Left forelimb (tissue), 1 donor: ENCODE results near the gene RFT1.
"Not testable (repeated sequence)": the region's sequence is repeated elsewhere in the genome, so short reads cannot be mapped to it uniquely, and the experiment has no call there.

Experiments used
- DNase-seq: peaks from one replicate; pipeline ENCODE4 v3.0.0-alpha.2; 2018; ENCODE audit warnings: low spot score

Gene RFT1

DNA sequence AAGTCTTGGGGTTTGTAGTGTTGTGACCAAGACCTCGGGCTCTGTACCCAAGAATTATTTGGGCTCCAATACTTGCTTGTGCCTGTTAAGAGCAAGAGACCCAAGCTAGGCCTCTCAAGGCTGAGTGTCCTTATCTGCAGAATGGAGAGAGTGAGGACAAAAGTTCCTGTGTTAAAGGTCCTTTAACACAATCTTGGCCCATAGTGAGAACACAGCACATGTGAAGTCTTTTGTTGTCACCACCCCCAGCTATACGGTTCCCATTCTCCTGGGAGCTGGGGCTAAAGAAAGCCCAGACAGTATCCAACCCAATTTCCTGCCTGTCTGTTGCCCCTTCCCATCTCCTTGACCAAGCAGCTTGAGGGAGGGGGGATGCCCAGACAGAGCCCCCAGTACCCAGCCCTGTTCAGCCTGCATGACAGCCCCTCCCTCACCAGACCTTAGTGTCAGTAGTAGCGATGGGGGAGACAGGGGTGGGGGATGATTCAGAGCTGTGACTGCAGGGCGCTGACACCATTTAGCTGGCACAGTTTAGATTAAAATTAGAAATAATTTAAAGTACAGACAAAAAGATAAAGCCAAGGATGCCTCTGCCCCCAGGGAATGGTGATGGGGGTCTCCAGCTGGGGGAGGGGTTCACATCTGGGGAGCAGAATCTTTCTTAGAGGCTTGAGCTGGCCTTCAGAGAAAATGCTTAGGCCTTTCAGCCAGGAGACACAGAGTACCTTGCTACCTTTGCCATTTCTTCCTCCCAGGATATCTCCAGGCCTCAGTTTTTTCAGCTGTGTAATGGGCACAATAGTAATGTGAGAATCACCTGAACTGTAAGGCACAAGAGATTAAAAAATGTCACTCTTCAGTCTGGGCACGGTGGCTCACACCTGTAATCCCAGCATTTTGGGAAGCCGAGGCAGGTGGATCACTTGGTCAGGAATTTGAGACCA, 33.5 kb upstream of the RFT1 start:
- DNase-seq, result no peak

- no peak for DNase-seq
These were observed 32.6 kb upstream of the RFT1 start for GRCh38 chr3:53162672-53163443.

GRCh38 chr3:53161820-53162671, 31.8 kb upstream of the RFT1 start:
- no peak for DNase-seq

GRCh38 chr3:53161450-53161819, 31.2 kb upstream of the RFT1 start:
- no peak for DNase-seq

- peak; percentile 85 for DNase-seq
These were observed 30.6 kb upstream of the RFT1 start, which contains the start of gene PRKCD for GRCh38 chr3:53160660-53161449. Gene PRKCD (plus strand): TSS chr3:53161209. CDS start chr3:53178423, 17,214 bp downstream.

- no peak for DNase-seq
These were observed 29.9 kb upstream of the RFT1 start for GRCh38 chr3:53160061-53160659.

DNA sequence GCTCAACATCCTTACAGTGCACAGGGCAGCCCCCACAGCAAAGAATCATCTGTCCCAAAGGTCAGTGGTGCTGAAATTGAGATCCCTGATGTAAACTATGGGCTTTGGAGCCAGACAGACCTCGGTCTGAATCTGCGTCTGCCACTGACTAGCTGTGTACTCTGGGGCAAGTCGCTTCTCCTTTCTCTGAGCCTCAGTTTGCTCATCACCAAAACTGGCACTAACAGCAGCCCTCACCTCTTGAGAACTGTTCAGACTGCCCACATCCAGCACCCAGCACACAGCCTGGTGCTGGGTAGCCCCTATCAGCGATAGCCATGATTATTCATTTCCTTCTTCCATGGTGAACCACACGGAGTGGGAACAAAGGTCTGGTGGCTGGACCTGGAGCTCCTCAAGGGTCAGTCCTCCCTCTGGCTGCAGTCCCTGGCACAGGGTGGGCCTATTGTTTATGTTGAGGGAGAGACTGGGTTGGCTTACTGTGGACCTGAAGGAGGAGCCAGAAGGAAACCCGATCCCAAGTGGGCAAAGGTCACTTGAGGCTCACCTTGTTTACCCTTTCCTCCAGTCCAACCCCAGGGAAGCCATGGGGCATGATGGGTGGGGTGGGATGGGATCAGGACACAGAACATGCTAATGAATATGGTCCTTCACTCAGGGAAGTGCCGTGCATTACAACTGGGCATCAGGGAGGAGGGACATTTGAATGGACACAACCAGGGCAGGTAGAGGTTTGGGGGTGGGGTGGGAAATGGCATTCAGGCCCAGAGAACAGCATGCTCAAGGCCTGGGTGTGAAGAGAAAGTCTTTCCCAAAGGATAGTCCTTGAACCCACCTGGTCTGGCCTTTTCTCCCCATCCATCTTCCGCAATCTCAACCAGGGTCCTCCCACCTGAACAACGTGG, 29.2 kb upstream of the RFT1 start:
- DNase-seq, result no peak

DNA sequence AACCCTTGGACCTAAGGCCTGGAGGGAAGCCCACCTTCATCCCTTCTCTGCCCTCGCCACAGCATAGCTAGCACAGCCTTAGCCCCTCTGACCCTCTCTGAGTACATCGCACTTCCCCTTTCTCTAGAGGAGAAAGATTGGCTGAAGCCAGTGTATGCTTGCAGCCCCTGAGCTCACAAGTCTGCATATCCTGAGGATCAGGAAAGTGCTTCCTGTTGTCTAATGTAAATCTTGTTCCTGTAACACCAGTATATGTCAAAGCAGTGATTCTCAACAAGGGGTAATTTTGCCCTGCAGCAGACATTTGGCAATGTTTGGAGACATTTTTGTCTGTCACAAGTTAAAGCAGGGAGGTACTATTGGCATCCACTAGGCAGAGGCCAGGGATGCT, 28.5 kb upstream of the RFT1 start:
- no peak for DNase-seq

DNA sequence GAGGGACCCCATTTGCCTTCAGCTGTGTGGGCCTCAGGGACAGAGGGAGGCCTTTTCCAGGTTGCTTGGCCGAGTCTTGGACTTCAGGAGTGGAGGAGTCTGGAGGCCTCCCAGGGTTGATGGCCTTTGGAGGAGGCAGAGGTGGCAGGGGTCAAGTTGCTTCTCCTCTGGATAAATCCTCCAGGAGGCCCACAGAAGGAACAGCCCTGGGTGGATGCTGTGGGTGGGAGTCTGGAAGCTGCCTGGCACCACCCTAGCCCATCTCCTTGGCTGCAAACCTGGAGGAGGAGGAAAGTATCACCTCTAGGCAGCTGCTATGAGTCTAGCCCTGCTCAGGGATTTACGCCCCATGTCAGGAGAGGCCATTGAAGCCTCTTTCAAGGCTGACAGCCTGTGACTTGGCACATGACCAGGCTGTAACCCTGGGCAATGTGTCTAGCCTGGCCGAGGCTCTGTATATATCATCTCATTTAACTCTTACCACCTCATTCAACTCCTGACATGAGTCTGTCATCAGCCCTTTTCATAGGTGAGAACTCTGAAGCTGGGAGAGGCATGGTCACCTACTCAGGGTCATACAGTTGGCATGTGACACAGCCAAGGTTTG, 27.8 kb upstream of the RFT1 start:
- no peak for DNase-seq

DNA sequence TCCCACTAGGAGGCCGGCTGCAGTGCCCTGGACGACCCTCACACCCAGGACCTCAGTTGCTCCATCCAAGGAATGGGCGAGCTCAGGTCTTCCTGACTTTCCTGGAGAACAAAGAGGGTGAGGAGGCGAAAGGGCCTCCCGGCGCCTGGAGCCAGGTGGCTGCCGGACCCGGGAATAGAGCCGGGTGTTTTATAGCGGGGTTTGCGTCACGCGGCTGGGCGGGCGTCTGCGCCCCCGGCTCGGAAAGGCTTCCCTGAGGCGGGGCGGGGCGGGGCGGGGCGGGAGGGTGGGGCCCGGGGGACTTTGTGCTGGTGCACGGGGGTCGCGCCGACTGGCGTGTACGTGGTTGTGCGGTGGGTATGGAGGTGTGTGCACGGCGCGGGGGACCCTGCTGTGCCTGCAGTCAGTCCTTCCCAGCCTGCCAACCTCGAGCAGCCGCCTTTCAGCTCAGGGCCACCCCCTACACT, 26.2 kb upstream of the RFT1 start:
- no peak for DNase-seq

DNA sequence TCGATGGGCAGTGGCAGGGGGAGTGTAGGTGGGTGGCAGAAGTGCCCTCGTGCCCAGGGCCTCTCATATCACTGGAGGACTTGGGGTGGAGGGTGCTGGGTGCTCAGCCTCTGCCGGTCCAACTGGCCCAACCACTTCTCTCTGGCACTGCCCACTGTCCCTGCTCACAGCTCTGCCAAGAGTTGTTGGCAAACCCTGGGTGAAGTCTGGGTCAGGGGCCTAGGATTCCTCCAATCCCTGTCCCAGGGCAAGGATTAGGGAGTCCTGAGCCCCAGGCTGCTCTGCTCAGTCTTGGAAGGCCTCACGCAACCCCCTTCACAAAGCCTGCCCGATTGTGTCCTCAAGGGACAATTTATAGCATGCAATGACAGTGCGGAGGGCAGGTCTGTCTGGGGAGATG, 25.5 kb upstream of the RFT1 start:
- DNase-seq, result no peak

- DNase-seq, result no peak
These were observed 24.6 kb upstream of the RFT1 start for GRCh38 chr3:53154881-53155285.

GRCh38 chr3:53153980-53154379, 23.7 kb upstream of the RFT1 start:
- DNase-seq, result no peak

GRCh38 chr3:53153264-53153823, 23.1 kb upstream of the RFT1 start:
- DNase-seq, result no peak

DNA sequence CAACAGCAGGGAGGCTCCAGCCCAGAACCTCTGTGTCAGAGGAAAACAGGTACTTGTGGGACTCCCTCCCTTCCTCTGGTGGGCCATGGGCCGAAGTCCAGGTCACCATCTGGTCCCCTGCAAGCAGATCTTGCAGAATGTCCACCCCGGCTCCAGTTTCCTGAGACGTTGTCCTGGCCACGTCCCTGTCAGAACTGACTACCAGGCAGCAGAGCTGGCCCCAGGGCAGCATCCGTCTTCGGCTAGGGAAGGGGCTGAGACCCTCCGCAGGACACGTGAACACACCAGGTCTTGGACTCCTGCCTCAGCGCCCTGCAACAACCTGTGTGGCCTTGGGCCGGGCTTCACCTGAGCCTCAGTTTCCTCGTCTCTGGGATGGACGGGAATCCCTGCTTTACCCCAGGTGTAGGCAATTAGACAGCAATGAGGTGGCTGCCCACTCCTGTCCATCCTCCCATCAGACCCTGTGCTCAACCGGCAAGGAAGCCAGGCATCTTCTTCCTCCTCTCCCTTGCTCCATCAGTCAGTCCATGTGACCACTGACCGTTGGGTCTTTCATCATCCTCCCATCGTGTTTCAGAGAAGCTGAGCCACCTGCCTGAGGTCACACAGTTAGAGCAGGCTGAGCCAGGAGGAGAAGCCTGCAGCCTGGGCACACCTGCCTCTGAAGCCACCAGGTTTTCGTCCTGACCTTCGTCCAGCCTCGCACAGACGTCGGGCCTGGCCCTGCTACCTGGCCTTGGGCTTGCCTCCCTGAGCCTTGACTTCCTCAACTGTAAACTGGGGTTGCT, 21.8 kb upstream of the RFT1 start:
- no peak for DNase-seq

GRCh38 chr3:53151465-53151864, 21.2 kb upstream of the RFT1 start:
- DNase-seq, result no peak

DNA sequence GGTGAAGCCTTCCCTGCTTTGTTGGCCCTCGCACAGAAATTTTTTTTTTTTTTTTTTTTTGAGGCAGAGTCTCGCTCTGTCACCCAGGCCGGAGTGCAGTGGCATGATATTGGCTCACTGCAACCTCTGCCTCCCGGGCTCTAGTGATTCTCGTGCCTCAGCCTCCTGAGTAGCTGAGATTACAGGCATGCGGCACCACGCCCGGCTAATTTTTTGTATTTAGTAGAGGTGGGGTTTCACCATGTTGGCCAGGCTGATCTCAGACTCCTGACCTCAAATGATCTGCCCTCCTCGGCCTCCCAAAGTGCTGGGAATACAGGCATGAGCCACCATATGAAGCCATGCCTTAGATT, 20.8 kb upstream of the RFT1 start:
- DNase-seq, result not testable (repeated sequence)
